Measurements from ENCODE around the gene NCR2. TPM values are rescaled to one million over a fixed set of nuclear protein-coding genes. Genes with fewer than 3 reads are reported as not detected.

Gene NCR2
- total and polyA plus RNA-seq, 10 donors: not detected

DNA sequence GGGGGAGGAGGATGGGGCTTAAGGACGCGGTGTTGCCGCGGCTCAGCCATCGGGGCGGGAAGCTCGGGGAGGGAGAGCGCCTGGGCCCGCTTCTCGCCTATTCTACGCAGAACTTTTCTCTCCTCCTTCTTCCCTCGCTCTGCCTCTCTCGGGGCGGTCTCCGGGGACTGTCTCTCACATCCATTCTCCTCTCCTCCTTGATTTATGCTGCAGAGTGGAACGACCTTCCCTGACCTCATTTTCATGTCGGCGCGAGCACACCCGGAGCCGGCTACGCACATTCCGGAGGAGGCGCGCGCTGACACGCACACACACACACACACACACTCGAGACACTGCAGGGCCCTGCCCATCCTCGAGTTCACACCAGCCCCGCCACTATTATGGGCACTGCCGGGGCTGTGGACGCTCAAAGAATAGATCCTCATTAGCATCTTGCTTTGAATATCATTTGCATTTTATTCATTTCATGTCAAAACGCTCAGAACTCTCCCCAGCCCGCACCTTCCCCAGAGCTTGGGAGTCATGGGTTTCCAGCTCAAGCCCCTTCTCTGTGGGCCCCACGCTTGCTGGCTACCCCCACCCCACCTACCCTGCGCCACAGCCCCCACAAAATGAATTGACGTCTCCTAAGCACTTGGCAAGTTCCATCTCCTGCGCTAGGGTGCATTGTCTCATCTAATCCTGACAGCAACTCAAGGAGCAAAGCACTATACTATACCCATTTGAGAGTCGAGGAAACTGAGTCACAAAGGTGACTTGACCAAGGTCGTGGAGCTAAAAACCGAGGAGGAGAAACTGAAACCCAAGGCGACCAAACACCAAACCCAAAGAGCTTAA lies 36.8 kb downstream of the NCR2 start:
- H3K4me1 ChIP-seq: peaks cover 25 to 61% (median 49%) of the 10 kb centered on the region in 6 donors
- H3K27ac ChIP-seq: no peak overlapping the region
- no peaks in the 10 kb centered on the region for H3K9me3 ChIP-seq
- no peaks in the 10 kb centered on the region for H3K36me3 ChIP-seq
- 1 to 6% (median 3%) methylated on average over 42 of the region's 42 CpGs for whole genome bisulfite sequencing, 5 donors
- peaks cover 16 to 100% (median 89%) of the 10 kb centered on the region in 7 donors for H3K27me3 ChIP-seq (replicated peaks in 1 of 7)
- no peak for DNase-seq
- peak overlapping the region; percentile 12 to 65 (median 37) for H3K4me3 ChIP-seq
- intact Hi-C loops (cut with DNase I; ENCODE audit: low total_unique reads): loop anchor here (5.0 kb wide), 1 partner anchor 220 kb away; no protein-coding TSS in a partner anchor
- TF ChIP-seq POLR2A (IDR thresholded peaks at IDR 0.05) (no peak), CTCF (IDR thresholded peaks at IDR 0.05 in 8 of 11, conservative IDR thresholded peaks at IDR 0.05 in 3 of 11) (no peak), POLR2AphosphoS5 (IDR thresholded peaks at IDR 0.05) (no peak)

- no peaks in the 10 kb centered on the region for H3K36me3 ChIP-seq
- TF ChIP-seq CTCF (IDR thresholded peaks at IDR 0.05 in 8 of 11, conservative IDR thresholded peaks at IDR 0.05 in 3 of 11) (no peak), POLR2A (IDR thresholded peaks at IDR 0.05) (no peak), POLR2AphosphoS5 (IDR thresholded peaks at IDR 0.05) (no peak)
- H3K27ac ChIP-seq: no peak overlapping the region
- intact Hi-C loops (cut with DNase I; ENCODE audit: low total_unique reads): loop anchor here (5.0 kb wide), 1 partner anchor 219 kb away; no protein-coding TSS in a partner anchor
- peaks cover 16 to 99% (median 91%) of the 10 kb centered on the region in 7 donors for H3K27me3 ChIP-seq (replicated peaks in 1 of 7)
- H3K4me1 ChIP-seq: peaks cover 25 to 61% (median 49%) of the 10 kb centered on the region in 6 donors
- H3K4me3 ChIP-seq: peak overlapping the region in 7 of 8 donors; percentile 9 to 65 (median 36)
- 0 to 10% (median 4%) methylated on average over 39 to 81 of the region's 81 CpGs for WGBS, 5 donors
- no peak for DNase-seq
- no peaks in the 10 kb centered on the region for H3K9me3 ChIP-seq
Observed at GRCh38 chr6:41372832-41373626, 37.6 kb downstream of the NCR2 start.

DNA sequence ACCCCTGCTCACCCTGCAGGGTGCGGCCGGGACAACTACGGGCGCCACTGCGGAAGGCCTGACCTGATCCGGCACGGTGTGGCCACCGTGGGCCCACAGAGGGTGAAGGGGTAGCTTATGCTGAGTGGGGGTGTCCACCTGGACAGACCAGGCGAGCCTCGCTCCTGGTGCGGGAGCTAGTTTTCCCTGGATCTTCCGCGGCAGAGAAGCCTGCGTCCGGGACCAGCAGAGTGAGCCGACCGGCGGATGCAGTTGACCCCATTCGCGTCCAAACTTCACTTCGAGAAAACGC lies 38.2 kb downstream of the NCR2 start:
- WGBS, 5 donors: 0 to 12% (median 6%) methylated on average over 2 to 22 of the region's 22 CpGs
- TF ChIP-seq POLR2A (IDR thresholded peaks at IDR 0.05) (no peak), POLR2AphosphoS5 (IDR thresholded peaks at IDR 0.05) (no peak), CTCF (IDR thresholded peaks at IDR 0.05 in 8 of 11, conservative IDR thresholded peaks at IDR 0.05 in 3 of 11) (no peak)
- no peaks in the 10 kb centered on the region for H3K9me3 ChIP-seq
- H3K27ac ChIP-seq: no peak overlapping the region
- no peaks in the 10 kb centered on the region for H3K36me3 ChIP-seq
- intact Hi-C loops (cut with DNase I; ENCODE audit: low total_unique reads): loop anchor here (5.0 kb wide), 1 partner anchor 219 kb away; no protein-coding TSS in a partner anchor
- peaks cover 25 to 60% (median 49%) of the 10 kb centered on the region in 6 donors for H3K4me1 ChIP-seq
- no peak for DNase-seq
- H3K4me3 ChIP-seq: peak overlapping the region in 4 of 8 donors; percentile 22 to 65 (median 40)
- peaks cover 16 to 99% (median 85%) of the 10 kb centered on the region in 7 donors for H3K27me3 ChIP-seq (replicated peaks in 1 of 7)

Data from spleen (tissue), 11 donors.